Vagina (tissue), 2 donors: ENCODE results near the gene SLC35D2.

Source experiments
- CTCF ChIP-seq, 3 experiments: fragments of 450-650 bp in 2 of 3; fragments of 200-600 bp in 1 of 3; sonication (generic) in 1 of 3; IDR thresholded peaks; one replicate each; pipeline ENCODE4 v1.5.1; 2017 to 2019; ENCODE audit warnings: antibody characterized with exemption in 3 of 3, mild to moderate bottlenecking in 2 of 3, moderate library complexity in 2 of 3
- POLR2A ChIP-seq, 2 donors: fragments of 450-650 bp; IDR thresholded peaks; one replicate each; pipeline ENCODE4 v1.6.1; 2017; ENCODE audit warnings: antibody characterized with exemption in 2 of 2, mild to moderate bottlenecking in 2 of 2, moderate library complexity in 2 of 2

- TF ChIP-seq CTCF (IDR thresholded peaks at IDR 0.05) (no peak), POLR2A (IDR thresholded peaks at IDR 0.05) (no peak)
Measured at GRCh38 chr9:96293498-96294158, 89.9 kb downstream of the SLC35D2 start.
